Muscle of arm (tissue), 12 donors: ENCODE measurements around the gene CFAP77. TPM values are rescaled to one million over a fixed set of nuclear protein-coding genes. Genes with fewer than 3 reads are reported as not detected.
"Not testable (repeated sequence)": the region's sequence is repeated elsewhere in the genome, so short reads cannot be mapped to it uniquely, and the experiment has no call there.

ENCODE experiments used
- DNase-seq: peaks from one replicate; pipeline ENCODE4 v3.0.0-alpha.2; 2013
- polyA plus RNA-seq, 12 donors: library from polyadenylated mRNA; unstranded; fragments of 120-200 nt; gene quantifications; one replicate each; pipeline ENCODE4 v1.2.1, GENCODE V29; 2013; ENCODE audit not compliant: insufficient read length in 12 of 12

Gene CFAP77
- polyA plus RNA-seq, 12 donors: 0.09 to 0.32 (median 0.18) TPM; not detected in 9

DNA sequence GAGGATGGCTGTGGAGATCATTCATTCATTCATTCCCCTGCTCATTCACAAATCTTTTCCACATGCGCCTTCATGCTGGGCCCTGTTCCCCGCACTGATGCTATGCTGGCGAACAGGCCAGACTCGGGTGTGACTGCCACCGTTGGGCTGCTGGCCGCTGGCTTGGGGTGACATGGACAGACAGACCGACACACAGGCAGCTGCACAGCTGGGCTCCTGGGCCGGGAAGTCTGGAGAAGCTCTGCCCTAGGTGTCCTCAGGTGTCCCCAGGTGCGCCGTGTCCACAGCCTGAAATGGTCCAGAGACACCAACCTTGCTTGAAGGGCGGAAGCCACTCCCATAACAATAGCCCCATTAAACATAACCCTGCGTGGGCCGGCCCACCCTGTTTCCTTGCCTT, 137.4 kb downstream of the CFAP77 start:
- no peak for DNase-seq

DNA sequence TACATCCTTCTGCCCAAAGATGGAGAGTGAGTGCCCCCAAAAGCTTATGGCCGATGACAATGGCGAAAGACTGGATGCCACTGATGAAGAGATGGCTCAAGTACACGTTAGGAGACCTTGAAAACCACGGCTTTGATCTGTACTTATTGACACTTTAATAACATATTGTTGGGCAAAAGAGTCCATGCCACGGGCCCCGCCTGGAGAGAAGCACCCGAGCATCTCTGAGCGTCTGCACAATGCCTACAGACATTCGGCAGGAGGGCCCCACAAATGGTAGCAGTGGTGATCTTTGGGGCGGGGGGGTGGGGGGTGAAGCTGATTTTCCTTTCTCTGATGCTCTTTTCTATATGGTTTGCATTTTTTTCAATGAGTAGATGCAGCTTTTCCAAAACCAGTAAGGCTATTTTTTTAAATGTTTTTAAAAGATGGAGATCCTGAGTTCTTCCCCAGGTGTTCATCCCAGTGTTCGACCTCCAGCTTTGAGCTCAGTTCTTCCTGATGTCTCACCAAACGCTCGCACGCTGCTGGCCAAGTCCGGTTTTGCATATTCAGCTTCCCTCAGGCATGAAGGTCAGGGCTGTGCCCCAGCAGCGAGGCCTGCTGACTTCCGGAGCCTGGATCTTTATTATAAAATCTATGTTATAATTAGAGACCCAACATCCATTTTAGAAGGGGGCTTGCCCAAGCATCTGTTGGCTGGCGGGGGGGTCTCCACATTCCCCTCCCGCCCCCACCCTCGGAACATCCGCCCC, 138.1 kb downstream of the CFAP77 start:
- DNase-seq: no peak

DNA sequence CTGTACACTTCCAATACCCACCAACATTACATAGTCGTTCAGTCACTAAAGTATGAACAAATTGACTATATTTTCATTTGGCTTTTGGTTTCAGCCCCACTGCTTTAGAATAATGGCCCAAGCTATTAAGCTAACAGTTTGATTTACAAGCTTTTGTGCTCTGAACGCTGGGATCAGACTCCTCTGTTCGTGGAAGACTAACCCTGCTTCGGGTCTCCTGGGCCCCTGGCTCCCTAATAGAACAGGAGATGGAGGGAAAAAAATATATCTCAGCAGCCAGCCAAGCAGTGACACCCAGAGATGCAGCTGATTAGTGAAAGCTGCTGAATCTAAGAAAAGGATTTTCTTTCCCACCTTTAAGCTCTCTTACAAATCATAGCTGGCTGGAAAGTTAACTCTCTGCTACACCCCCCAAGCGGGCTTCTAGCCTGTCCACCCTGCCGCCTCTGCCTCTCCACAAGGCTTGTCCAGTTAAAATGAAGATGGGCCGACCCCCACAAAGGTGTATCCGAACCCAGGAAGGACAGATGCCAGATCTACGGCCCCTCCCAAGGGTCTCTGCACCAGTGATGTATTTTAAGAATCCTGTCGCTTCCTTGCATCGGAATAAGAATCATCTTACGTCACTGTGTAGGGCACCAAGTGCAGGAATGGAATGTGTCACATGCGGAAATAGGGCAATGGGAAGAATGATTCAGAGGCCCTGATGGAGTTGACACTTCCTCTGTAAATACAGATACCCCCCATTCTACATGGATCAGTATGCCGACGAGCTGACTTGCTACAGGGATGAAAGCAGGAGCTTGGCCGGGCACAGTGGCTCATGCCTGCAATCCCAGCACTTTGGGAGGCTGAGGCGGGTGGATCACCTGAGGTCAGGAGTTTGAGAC, 139.0 kb downstream of the CFAP77 start:
- DNase-seq: no peak

DNA sequence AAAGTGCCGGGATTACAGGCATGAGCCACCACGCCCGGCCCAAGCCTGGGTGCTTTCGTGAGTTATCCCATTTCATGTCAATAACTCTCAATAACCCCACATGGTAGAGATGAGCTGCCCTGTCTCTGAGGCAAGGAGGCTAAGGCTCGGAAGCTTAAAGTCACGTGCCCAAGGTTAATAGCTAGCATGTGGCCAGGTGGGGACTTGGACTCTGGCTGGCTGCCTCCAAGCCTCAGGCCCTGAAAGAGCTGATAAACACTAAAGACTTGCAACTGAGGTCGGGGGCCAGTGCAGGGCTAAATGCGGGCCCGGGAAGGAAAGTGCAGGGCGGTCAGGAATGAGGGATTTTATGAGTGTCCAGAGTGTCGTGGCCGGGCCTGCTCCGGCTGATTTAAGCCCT, 141.5 kb downstream of the CFAP77 start:
- no peak for DNase-seq

GRCh38 chr9:132552041-132552440, 142.0 kb downstream of the CFAP77 start:
- no peak for DNase-seq

DNA sequence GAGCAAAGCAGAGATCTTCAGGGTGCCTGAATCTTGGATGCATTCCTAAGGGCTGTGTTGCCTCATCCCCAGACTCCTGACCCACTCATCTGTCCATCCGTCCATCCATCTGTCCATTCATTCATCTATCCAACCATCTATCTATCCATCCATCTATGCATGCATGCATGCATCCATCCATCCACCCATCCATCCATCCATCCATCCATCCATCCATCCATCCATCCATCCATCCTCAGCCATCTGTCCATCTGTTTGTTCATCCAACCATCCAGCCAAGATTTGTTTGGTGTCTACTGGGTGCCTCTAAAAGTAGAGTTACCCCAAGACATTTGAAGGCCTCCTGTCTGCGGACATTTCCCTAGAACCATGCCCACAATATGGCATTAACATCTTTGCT, 144.7 kb downstream of the CFAP77 start:
- no peak for DNase-seq

DNA sequence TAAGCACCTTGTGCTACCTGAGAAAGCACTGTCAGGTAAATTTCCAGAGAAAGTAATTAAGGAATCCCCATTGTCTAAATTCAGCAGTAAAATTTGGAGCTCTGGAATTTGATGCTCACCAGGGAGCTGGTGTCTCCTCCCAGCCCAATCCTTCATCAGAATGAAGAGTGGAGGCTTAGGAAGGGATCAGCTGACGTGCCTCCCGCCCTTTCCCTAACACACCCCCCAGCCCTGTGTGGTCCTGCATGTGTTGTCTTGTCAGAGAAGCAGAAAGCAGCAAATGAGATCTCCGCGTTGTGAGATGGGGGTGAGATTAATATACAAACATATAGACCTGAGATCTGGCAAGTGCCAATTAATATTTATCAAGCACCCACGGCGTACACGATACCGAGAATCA, 145.5 kb downstream of the CFAP77 start:
- DNase-seq: no peak

DNA sequence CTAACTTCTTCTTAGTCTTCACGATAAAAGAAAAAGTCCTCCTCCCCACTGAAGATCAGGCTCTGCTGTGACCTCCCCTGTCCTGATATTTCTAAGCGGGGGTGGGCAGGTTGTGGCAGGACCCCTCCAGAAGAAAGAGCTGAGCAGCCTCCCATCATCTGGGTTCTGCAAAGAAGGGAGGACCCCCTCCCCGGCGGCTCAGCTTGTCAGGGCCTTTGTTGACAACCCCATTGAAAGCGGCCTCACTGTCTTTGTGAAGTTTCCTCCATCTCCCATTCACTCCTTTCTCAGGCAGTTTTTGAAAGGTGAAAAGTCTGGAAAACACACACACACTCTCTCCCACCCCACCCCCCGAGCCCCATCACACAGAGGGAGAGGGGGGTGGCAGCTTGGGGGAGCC, 146.2 kb downstream of the CFAP77 start:
- no peak for DNase-seq

DNA sequence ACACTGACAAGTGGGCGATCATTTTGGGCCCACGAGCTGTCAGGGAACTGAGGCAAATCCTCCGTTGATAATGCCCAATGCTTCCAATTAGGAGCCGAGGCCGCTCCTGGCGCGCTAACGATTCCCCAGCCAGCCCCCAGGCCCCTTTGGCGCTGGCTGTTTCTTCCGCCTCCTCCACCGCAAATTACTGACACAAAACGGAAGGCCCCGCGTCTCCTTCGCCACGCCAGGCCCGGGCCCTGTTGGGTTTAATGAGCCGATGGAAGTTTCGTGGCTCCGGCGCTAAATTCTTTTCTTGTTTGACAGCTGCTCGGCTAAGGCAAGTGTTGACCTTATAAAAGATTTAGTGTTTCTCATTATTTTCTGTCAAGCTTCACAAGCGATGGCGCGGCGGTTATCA, 146.7 kb downstream of the CFAP77 start:
- no peak for DNase-seq

DNA sequence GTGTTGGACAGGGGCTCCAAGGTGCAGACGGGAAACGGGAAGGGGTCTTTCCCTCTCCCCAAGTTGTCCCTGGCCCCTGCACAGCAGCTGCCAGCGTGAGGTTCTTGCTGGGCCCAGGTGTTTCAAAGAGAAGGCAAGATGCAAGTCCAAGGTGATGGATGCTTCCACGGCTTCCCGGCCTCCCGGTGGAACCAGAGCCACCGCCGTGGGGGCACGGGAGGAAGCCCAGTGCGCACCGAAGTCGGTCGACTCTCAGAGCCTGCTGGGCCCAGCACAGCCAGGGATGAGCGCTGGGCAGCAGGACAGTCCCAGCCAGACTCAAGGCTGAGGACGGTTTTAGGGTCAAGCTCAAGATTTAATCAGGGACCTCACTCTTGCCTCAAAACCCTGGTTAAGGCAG, 147.1 kb downstream of the CFAP77 start:
- DNase-seq: no peak

- no peak for DNase-seq
Observed at GRCh38 chr9:132559711-132560110, 149.7 kb downstream of the CFAP77 start.

DNA sequence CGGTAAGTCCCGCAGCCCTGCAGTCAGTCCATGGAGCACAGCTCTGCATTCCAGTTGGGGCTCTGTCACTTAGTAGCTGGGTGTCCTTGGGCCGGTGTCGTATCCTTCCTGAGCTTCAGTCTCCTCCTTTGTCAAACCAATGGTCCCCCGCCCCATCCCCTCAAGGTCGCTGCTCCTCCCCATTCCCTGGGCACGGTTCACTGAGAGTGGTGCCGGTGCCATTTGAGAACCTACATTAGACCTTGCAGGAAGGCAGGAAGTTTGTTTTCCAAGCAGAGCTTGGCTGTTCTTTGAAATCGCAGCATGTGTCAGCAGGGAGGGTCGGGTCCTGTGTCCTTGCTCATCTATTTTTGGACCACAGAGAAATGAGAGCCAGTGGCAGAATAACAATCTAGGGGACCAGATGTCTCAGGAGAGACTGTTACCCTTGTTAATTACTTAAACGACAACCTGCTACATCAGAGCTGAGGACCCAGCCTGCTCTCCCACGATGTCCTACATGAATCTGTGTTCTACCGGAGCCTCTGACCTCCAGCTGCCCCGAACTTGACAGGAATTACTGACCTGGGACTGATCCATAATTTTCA, 150.7 kb downstream of the CFAP77 start:
- no peak for DNase-seq

GRCh38 chr9:132562306-132562573, 152.2 kb downstream of the CFAP77 start:
- DNase-seq: no peak

DNA sequence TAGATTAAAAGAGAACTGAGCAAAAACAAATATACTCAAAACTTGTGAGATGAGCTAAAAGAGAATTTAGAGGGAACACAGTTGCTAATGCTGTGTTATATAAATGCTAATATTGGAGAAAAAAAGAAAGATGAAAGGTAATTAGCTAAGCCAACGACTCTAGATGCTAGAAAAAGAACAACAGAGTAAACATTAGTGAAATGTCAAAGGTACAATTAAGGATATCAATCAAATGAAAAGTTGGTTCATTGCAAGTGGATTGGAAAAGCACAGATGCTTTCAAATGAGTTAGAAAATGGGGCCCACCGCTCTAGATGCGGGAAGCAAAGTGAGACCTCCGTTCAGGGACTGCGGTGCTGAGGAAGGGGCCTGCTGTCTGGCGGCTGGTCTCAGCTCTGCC, 154.5 kb downstream of the CFAP77 start:
- DNase-seq: no peak

DNA sequence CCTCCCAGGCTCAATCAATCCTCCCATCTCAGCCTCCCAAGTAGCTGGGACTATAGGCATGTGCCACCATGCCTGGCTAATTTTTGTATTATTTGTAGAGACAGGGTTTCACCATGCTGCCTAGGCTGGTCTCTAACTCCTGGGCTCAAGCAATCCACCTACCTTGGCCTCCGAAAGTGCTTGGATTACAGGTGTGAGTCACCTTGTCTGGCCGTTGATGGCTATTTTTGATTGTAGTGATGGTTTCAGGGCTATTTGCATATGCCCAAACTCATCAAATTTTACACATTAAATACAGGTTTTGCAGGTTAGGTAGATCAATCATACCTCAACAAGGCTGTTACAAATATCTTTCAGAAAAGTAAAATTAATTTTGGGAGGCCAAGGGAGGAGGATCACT, 158.8 kb downstream of the CFAP77 start:
- not testable (repeated sequence) for DNase-seq

DNA sequence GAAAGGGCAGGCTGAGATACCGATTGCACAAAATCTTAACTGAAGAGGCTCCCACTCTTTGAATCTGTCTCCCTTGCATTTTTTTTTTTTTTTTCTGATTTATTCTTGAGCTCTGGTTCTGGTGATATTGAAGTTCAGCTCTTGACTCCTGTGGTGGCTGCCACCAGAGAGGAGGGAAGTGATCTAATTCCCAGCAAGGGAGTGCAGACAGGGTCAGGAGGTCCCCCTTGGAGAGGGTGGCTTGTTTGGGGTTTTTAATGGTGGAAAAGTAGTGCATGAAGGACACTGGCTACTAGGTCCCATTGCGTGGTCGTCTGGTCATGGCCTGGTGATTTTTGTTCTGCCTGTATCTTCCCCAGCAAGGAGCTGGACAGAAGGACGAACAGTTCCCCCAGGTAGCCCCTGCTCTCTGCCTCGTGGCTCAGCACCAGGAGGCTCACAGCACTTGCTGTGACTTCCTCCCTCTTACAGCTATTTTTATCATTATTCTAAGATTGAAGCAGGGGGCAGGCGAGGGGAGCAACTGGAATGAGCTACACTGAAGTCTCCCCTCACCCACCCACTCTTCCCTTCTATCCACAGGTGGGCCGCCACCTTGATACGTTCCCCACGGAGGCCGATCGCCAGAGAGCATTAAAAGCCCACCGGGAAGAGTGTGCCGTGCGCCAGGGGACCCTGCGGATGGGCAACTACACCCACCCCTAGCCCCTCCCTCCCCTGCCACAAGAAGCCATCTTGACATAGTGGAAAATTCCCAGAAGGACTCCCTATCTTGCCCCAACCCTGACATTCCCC, 162.0 kb downstream of the CFAP77 start:
- DNase-seq: no peak

DNA sequence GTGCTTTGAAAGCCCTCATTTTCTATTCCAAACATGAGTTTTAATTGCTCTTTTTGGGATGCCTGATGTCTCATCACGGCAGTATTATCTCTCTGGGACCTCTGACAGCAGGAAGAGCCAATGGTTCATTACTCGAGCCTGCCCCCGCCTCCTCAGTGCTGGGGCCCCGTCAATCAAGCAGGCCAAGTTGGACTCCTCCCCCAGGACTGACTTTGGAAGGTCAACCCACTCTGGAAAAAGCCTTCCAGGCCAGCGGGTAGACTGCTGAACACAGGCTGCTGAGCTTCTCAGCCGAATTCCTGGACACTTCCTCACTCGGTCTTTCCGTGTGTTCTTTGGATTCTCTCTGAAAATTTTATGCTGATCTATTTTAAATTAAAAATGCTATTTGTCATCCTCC, 162.9 kb downstream of the CFAP77 start:
- no peak for DNase-seq

- DNase-seq: peak; percentile 54
Observed at GRCh38 chr9:132575005-132575609, 165.1 kb downstream of the CFAP77 start.

- DNase-seq: no peak
Observed at GRCh38 chr9:132575811-132576210, 165.8 kb downstream of the CFAP77 start.

DNA sequence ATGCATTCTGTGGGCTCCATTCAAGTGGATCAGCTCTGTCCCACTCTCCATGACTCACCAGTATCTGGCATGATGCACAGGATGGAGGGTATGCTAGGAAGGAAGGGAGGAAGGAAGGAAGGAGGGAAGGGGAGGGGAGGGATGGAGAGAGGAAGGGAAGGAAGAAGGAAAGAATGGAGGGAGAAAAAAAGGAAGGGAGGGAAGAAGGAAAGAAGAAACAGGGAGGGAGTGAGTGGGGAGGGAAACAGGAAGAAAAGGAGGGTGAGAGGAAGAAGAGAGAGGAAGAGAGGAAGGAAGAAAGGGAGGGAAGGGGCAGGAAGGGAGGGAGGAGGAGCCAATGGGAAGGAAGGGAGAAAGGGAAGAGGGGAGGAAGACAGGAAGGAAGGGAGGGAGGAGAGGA, 167.1 kb downstream of the CFAP77 start:
- no peak for DNase-seq

DNA sequence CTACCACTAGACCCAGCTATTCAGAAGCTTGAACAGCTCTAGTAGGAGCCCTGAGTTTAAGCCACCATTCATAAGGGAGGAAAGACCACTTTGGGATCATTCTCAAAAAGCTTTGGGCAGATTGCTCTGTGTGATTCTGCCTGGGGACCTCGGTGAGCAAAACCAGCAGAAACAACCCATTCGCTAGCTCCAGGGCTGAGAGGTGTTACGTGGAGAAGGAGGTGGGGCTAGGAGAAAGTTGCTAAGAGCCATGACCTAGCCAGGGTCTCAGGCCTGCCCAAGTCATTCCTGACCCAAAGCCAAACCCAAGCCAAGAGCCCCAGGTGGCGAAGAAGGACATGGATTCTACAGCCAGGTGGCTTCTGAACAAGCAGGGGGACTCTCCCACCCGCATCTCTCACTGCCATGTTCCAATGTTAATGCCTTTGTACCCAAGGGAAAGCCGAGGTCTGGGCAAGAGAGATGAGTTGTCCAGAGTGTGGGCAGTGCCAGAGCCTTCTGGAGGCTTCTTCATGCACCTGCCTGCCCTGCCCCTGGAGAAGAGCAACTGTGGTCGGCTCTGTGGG, 168.4 kb downstream of the CFAP77 start:
- no peak for DNase-seq

DNA sequence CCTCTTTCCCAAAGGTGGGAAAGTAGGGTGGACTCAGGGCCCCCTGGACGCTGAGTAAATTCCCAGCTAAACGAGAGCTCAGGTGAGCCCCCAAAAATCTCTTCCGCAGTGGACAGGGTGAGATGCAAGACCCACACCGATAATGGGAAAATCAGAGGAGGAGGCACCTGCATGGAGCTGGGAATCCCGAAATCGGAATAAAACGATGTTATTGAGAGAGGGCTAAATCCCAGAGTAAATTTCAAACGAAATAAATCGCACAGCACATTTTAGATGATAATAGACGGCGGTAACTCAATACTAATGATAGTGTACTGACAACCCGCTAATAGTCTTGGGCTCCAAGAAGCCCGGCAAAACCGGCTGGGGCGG, 169.4 kb downstream of the CFAP77 start:
- no peak for DNase-seq
